DND-41 (cell line): ENCODE results near the gene CWH43.

ENCODE experiments used
- CTCF ChIP-seq: IDR thresholded peaks from 2 replicates; pipeline ENCODE4 v1.5.1; 2012; ENCODE audit warnings: borderline replicate concordance, low read length, moderate library complexity, mild to moderate bottlenecking; ENCODE audit not compliant: poor library complexity, severe bottlenecking; ENCODE audit errors: extremely low read depth
- EZH2 ChIP-seq: IDR thresholded peaks from 3 replicates; pipeline ENCODE4 v1.6.1; 2012; ENCODE audit warnings: borderline replicate concordance, low read depth, mild to moderate bottlenecking, moderate library complexity, low read length, inconsistent platforms; ENCODE audit not compliant: severe bottlenecking

DNA sequence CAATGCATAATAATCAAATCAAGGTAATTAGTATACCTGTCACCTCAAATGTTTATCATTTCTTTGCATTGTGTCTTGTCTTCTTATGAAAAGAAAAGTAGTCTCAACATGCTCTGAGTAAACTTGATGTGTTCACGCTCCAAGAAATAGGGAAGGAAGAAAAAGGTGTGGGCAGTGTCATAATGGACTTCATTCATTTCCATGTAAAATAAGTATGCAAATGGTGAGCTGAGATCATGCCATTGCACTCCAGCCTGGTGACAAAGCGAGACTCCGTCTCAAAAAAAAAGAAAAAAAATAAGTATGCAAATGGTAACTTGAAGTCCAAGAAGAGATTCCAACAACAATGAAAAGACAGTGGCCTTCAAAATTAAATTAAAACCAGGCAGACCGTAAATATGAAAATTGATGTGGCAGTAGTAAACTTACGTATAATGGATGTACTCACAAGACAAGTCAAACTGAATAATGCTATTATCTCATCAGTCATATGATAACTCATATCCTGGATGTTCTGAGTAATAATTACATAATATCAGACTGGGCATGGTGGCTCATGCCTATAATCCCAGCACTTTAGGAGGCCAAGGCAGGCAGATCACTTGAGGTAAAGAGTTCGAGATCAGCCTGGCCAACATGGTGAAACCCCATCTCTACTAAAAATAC is 6.0 kb upstream of the CWH43 start:
- TF ChIP-seq CTCF = no peak
- no peak for TF ChIP-seq EZH2
